GOT3 (cell line): ENCODE measurements around the gene SLC16A7.
"Not testable (repeated sequence)": the region's sequence is repeated elsewhere in the genome, so short reads cannot be mapped to it uniquely, and the experiment has no call there.

Experiments
- DNase-seq: peaks from one replicate; lab custom pipeline; 2025; ENCODE audit warnings: mixed read lengths; lab: John Stamatoyannopoulos, UW

Gene SLC16A7

GRCh38 chr12:59736359-59736758 is 140.5 kb downstream of the SLC16A7 start:
- DNase-seq = no peak

- DNase-seq = no peak
Measured at GRCh38 chr12:59736786-59737185, 141.0 kb downstream of the SLC16A7 start.

GRCh38 chr12:59737725-59738463 is 142.1 kb downstream of the SLC16A7 start:
- DNase-seq = no peak

DNA sequence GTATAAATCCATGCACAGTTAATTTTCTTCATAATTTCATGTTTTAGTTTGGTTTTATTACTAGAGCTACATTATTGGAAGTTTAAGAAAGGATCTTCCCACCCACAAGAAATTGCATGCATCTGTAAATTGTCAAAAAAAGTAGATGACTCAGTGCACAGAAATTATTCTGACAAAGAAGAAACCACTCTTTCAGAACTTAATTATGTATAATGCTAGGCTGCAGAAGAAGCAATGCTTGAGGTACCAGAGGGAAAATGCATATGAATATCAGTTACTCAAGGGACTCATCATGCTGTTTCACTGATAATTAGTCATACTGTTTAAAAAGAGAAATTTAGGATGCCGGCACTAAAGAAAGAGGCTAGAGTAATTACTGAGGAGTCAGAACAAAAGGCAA is 147.0 kb downstream of the SLC16A7 start:
- no peak for DNase-seq

DNA sequence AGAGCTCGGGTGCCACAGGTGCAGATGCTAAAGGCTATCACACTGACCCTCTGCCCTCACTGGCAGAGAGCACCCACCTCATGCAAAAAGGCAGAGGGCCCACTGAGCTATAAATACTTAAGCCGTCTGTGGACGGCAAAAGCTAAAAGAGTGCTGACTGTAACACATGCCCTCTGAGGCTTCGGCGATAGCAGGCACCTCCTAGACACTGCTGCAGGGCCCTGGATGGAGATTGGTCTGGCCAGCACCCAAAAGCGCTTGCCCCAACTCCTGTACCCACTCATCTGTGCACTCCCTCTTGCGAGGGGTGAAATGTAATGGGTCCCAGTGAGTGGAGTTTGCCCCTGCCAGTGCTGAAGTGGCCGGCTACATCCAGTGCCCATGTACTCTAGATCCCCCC is 148.7 kb downstream of the SLC16A7 start:
- no peak for DNase-seq

- not testable (repeated sequence) for DNase-seq
Measured at GRCh38 chr12:59751091-59751490, 155.3 kb downstream of the SLC16A7 start.

GRCh38 chr12:59761542-59761941 is 165.7 kb downstream of the SLC16A7 start:
- DNase-seq = no peak

GRCh38 chr12:59763835-59764234 is 168.0 kb downstream of the SLC16A7 start:
- DNase-seq = no peak

DNA sequence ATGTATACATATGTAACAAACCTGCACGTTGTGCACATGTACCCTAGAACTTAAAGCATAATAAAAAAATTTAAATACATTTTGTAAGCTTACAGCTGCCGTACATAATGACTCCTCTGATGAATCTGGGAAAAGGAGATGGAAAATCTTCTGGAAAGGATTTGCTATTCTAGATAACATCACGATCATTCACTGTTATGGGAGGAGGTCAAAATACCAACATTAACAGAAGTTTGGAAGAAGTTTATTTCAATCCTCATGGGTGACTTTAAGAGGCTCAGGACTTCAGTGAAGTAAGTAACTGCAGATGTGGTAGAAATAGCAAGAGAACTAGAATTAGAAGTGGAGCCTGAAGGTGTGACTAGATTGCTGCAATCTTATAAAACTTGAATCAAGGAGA is 172.2 kb downstream of the SLC16A7 start:
- no peak for DNase-seq

DNA sequence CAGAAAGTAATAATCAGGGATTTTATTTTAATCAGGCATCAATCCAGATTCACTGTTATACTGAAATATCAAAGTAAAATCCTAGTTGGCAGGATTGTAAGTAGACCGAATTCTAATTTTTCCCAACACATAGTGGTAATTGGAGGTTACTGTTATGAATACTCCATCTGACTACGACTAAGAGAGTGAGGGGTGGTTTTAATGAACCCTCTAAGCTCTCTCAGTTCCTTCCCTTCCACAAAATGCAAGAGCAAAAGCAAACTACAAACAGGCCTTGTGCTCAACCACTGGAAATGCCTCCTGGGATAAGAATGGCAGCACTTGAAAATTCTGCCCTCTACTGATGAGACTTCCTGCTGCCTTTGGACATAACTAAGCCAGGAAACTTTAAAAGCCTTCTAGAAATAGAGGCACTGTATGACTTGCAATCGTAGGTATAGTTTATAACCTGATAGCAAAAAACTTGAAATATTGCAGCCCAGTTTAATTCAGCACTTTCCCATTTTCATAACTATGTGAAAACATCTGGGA is 184.8 kb downstream of the SLC16A7 start:
- DNase-seq = no peak

DNA sequence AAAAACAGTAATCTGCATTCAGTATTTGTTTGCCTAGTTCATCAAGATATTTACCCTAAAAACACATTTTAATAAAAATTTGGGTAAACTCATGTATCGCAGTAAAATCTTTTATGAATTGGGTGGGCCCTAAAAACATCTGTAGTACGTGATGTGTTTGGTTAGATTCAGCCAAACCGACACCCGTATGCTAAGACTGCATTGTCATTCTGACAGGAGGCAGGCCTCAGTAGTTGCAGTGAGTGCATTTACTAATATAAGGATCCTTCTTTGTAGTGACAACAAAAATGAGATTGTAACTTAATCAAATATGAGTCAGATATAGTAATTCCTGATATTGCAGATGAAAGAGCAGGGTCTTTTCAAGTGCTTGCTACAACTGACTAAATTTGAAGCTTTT is 191.8 kb downstream of the SLC16A7 start:
- DNase-seq = no peak

DNA sequence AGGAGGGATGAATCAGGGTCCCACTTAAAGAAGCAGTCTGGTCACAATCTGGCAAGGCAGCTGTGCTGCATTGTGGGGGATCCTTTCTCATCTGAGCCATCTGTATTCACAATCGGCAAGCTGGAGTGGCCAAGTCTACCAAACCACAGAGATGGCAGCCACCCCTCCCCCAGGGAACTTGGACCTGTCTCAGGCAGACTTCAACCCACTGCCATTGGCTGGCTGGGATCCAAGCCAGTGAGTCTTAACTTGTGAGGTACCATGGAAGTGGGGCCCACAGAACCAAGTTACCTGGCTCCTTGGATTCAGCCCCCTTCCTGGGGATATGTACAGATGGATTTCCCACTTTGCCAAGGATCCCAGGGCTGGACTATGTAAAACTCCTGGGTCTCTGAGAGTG is 196.8 kb downstream of the SLC16A7 start:
- no peak for DNase-seq

- no peak for DNase-seq
Measured at GRCh38 chr12:59803735-59804134, 207.9 kb downstream of the SLC16A7 start.

- DNase-seq = no peak
Measured at GRCh38 chr12:59808317-59808910, 212.6 kb downstream of the SLC16A7 start.

GRCh38 chr12:59811991-59812390 is 216.2 kb downstream of the SLC16A7 start:
- DNase-seq = no peak

DNA sequence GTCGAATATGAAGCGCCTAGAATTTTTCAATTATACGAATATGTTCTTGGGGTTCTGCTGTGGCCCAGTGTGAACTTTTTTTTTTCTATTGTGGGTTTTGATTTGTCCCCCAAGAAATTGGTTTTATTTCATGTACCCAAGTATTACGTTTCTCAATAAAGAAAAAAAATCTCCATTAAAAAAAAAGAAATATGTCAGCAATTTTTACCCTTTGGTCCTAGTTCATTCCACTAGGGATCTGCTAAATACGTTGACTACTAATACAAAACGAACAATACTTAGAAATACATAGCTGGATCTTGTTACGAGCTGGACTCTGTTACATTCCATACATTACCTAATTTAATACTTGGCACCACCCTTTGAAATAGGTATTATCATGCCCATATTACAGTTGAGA is 216.9 kb downstream of the SLC16A7 start:
- DNase-seq = no peak

- DNase-seq = no peak
Measured at GRCh38 chr12:59820594-59821011, 224.8 kb downstream of the SLC16A7 start.

GRCh38 chr12:59823567-59823966 is 227.7 kb downstream of the SLC16A7 start:
- no peak for DNase-seq

DNA sequence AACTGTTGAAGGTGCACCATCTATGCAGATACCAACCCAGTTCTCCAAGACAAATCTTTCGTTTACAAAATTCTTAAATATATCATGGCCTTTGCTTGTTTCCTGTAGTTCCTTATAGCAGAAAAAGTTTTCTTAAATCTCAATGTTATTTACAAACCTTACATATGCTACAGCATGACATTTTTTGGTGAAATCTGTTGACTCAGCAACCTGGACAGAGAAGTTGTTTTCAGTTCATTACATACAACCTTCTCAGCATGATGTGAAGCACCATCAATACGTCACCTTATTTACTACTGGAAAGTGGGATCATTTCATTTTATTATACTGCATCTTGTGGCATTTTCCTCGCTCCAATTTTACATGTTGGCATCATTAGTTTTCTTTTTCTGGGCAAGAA is 231.9 kb downstream of the SLC16A7 start:
- no peak for DNase-seq

- DNase-seq = no peak
Measured at GRCh38 chr12:59828521-59828920, 232.7 kb downstream of the SLC16A7 start.

GRCh38 chr12:59833408-59833807 is 237.6 kb downstream of the SLC16A7 start:
- DNase-seq = no peak

DNA sequence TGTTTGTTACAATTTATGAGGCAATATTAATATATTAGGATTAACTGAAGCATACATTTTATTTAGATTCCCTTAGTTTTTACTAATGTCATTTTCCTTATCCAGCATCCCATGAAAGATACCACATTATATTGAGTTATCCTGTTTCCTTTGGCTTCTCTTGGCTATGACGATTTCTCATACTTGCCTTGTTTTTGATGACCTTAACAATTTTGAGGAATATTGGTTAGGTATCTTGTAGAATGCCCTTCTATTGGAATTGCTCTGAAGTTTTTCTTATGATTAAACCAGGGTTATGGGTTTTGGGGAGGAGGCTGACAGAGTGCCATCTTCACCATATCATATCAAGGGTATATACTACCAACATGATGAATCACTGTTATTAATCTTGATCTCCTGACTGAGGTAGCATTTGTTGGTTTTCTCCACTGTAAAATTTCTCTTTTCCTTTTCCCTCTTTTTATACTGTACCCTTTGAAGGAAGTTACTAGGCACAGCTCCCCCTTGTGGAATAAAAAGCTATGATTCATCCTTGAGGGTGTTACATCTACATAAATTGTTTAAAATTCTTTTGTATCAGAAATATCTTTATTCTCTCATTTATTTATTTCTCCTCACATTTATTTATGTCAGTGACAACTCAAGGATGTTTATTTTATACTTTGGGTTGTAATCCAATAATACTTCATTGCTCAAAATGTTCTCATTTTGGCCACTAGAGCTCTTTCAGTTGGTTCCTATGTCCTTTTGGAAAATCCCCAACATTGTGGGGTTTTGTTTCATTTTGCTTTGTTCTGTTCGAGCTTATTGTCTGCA is 239.0 kb downstream of the SLC16A7 start:
- DNase-seq = no peak
